Ishikawa (cell line): ENCODE data around the gene LRRN3.

ENCODE experiments used
- CEBPB ChIP-seq: IDR thresholded peaks from 2 replicates; pipeline ENCODE4 v1.6.1; 2012
- CREB1 ChIP-seq: IDR thresholded peaks from 2 replicates; pipeline ENCODE4 v1.6.1; 2012; ENCODE audit warnings: low read depth
- EGR1 ChIP-seq: IDR thresholded peaks from 2 replicates; pipeline ENCODE4 v1.6.1; 2012
- EP300 ChIP-seq: IDR thresholded peaks from 2 replicates; pipeline ENCODE4 v1.6.1; 2012; ENCODE audit warnings: borderline replicate concordance
- FOXM1 ChIP-seq: IDR thresholded peaks from 2 replicates; pipeline ENCODE4 v1.6.1; 2012; ENCODE audit warnings: low read depth, borderline replicate concordance
- MAX ChIP-seq: IDR thresholded peaks from 2 replicates; pipeline ENCODE4 v1.6.1; 2012
- RAD21 ChIP-seq: IDR thresholded peaks from 2 replicates; pipeline ENCODE4 v1.6.1; 2012; ENCODE audit warnings: low read depth
- REST ChIP-seq: IDR thresholded peaks from 2 replicates; pipeline ENCODE4 v1.6.1; 2012; ENCODE audit warnings: low read depth, mild to moderate bottlenecking
- TCF12 ChIP-seq: IDR thresholded peaks from 2 replicates; pipeline ENCODE4 v1.6.1; 2012; ENCODE audit warnings: low read depth
- TEAD4 ChIP-seq: IDR thresholded peaks from 2 replicates; pipeline ENCODE4 v1.6.1; 2012
- YY1 ChIP-seq: IDR thresholded peaks from 2 replicates; pipeline ENCODE4 v1.6.1; 2012; ENCODE audit warnings: low read depth

- TF ChIP-seq RAD21 (no peak), EP300 (no peak), CEBPB (no peak), MAX (no peak), REST (no peak), YY1 (no peak), CREB1 (no peak), EGR1 (no peak), TCF12 (no peak), TEAD4 (no peak), FOXM1 (no peak)
Measured at GRCh38 chr7:111063166-111063565, 27.8 kb upstream of the LRRN3 start.
